GM12801 (cell line): ENCODE measurements around the gene OCLN.

Experiments
- CTCF ChIP-seq: IDR thresholded peaks from one replicate; pipeline ENCODE4 v1.5.1; 2011; ENCODE audit warnings: control low read depth; ENCODE audit not compliant: insufficient read length; ENCODE audit errors: extremely low read depth

Gene OCLN

DNA sequence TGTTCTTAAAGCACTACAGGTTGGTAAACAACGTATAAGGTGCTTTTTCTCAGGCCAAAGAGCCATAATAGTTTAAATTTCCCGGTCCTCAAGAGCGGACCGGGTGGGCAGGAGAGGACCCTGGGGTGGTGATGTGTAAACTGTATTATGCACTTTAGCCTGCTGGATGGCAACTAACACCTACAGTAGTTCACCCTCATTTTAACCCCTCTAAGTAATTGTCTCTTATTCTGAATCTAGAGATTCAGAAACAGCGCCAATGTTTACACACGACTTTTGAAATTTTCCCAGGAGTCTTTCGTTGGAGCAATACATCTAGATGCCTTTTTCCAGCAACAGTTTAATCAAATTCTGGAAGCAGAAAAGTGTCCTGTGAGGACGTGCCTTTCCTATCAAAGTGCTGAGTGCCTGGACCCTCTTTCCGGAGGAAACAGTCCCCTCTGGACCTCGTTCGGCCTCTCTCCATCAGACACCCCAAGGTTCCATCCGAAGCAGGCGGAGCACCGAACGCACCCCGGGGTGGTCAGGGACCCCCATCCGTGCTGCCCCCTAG, 676 bp upstream of the OCLN start:
- TF ChIP-seq CTCF = no peak

- TF ChIP-seq CTCF = no peak
Measured at GRCh38 chr5:69492923-69493395, 369 bp downstream of the OCLN start.

GRCh38 chr5:69493396-69494133, 975 bp downstream of the OCLN start:
- no peak for TF ChIP-seq CTCF

- TF ChIP-seq CTCF = no peak
Measured at GRCh38 chr5:69494452-69494851, 1.9 kb downstream of the OCLN start.

DNA sequence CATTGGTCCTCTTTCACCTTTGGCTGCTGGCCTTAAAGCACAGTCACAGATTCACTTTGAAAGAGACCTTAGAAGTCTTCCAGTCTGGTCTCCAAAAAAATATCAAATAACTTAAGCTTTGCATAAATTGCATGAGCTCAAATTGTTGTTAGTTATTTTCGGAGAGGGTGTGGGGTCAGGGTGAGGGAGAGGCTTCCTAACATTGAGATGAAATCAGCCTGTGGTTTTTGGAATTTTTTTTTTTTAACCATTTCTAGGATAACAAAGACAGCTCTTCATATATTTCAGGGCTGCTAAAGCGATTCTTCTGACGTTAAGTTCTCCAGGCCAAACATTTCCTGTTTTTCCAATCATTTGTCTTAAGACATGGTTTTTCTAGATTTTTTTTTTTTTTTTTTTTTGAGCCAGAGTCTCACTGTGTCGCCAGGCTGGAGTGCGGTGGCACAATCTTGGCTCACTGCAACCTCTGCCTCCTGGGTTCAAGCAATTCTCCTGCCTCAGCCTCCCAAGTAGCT, 4.5 kb downstream of the OCLN start:
- no peak for TF ChIP-seq CTCF

DNA sequence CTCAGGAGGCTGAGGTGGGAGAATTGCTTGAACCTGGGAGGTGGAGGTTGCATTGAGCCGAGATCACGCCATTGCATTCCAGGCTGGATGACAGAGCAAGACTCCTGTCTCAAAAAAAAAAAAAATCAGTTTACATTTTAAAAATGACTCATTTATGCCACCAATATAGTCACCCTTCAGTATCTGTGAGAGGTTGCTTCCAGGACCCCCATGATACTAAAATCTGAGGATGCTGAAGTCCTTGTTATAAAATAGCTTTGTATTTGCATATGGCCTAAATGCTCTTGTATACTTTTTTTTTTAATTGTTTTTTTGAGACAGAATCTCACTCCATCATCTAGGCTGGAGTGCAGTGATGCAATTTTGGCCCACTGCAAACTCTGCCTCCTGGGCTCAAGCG, 5.8 kb downstream of the OCLN start:
- TF ChIP-seq CTCF = no peak

GRCh38 chr5:69502367-69502766, 9.8 kb downstream of the OCLN start:
- no peak for TF ChIP-seq CTCF
